SK-N-SH (cell line): ENCODE results near the gene MYNN. TPM values are rescaled to one million over a fixed set of nuclear protein-coding genes. Genes with fewer than 3 reads are reported as not detected.

Experiments used
- CTCF ChIA-PET: fragments of 300-600, 350-600 bp; formaldehyde crosslinking; extraction: SDS; loops from one replicate; lab custom pipeline; 2021; lab: Yijun Ruan, JAX
- POLR2A ChIA-PET: fragments of 350-600 bp; sonication (Branson Sonifier 250); formaldehyde crosslinking; extraction: SDS; loops from one replicate; lab custom pipeline; 2020; ENCODE audit warnings: antibody characterized with exemption, inconsistent platforms; lab: Yijun Ruan, JAX
- DNase-seq: peaks from one replicate; pipeline ENCODE4 v3.0.0; 2012
- H2AFZ ChIP-seq: fragments of 200-600 bp; sonication (generic); 2 replicates; pipeline ENCODE4 v1.8.1; 2016; ENCODE audit warnings: antibody characterized with exemption, mild to moderate bottlenecking, low read depth
- H3F3A ChIP-seq: fragments of 200-600 bp; sonication (generic); replicated peaks from 2 replicates; pipeline ENCODE3; 2016; ENCODE audit warnings: antibody characterized with exemption, mild to moderate bottlenecking; ENCODE audit not compliant: insufficient read depth
- H3K27ac ChIP-seq, 2 experiments: fragments of 200-500 bp in 1 of 2; fragments of 200-600 bp in 1 of 2; sonication (Bioruptor generic) in 1 of 2; sonication (generic), shearing (Covaris generic) in 1 of 2; 2 replicates each; pipeline versions ENCODE4 v1.5.1 to v1.6.1; 2014 to 2016; ENCODE audit warnings: low read depth in 2 of 2, inconsistent platforms in 1 of 2, low read length in 1 of 2, mild to moderate bottlenecking in 1 of 2, mixed read lengths in 1 of 2
- H3K27me3 ChIP-seq: fragments of 200-600 bp; sonication (generic), shearing (Covaris generic); 2 replicates; pipeline ENCODE4 v1.6.1; 2016; ENCODE audit warnings: mixed run types; ENCODE audit not compliant: insufficient read depth
- H3K36me3 ChIP-seq, 2 experiments: fragments of 200-500 bp in 1 of 2; fragments of 200-600 bp in 1 of 2; sonication (Bioruptor generic) in 1 of 2; sonication (generic) in 1 of 2; replicated peaks in 1 of 2; 2 replicates each; pipeline versions ENCODE3 to v1.5.1; 2014 to 2016; ENCODE audit warnings: low read length in 1 of 2, mild to moderate bottlenecking in 1 of 2; ENCODE audit not compliant: insufficient read depth in 2 of 2, control insufficient read depth in 1 of 2
- H3K4me1 ChIP-seq, 2 experiments: fragments of 200-500 bp in 1 of 2; fragments of 200-600 bp in 1 of 2; sonication (Bioruptor generic) in 1 of 2; sonication (generic), shearing (Covaris generic) in 1 of 2; 2 replicates each; pipeline versions ENCODE4 v1.5.1 to v1.6.1; 2014 to 2016; ENCODE audit warnings: low read depth in 1 of 2, low read length in 1 of 2, mixed run types in 1 of 2; ENCODE audit not compliant: insufficient read depth in 2 of 2, control insufficient read depth in 1 of 2
- H3K4me2 ChIP-seq: fragments of 200-600 bp; sonication (generic), shearing (Covaris generic); 2 replicates; pipeline ENCODE4 v1.6.1; 2017; ENCODE audit warnings: mixed run types
- H3K4me3 ChIP-seq, 2 experiments: fragments of 200-500 bp in 1 of 2; fragments of 200-600 bp in 1 of 2; sonication (Bioruptor generic) in 1 of 2; sonication (generic), shearing (Covaris generic) in 1 of 2; 2 replicates each; pipeline versions ENCODE4 v1.5.1 to v1.8.1; 2014 to 2016; ENCODE audit warnings: low read depth in 2 of 2, inconsistent platforms in 1 of 2, low read length in 1 of 2, mild to moderate bottlenecking in 1 of 2, mixed read lengths in 1 of 2, moderate library complexity in 1 of 2
- H3K79me2 ChIP-seq: fragments of 200-600 bp; sonication (generic); 2 replicates; pipeline ENCODE4 v1.8.1; 2017; ENCODE audit warnings: mild to moderate bottlenecking; ENCODE audit not compliant: insufficient read depth
- H3K9ac ChIP-seq: fragments of 200-600 bp; sonication (generic); 2 replicates; pipeline ENCODE4 v1.6.1; 2017; ENCODE audit warnings: mixed run types
- H3K9me2 ChIP-seq: fragments of 200-600 bp; sonication (generic); 2 replicates; pipeline ENCODE4 v1.6.1; 2017; ENCODE audit warnings: mixed run types
- H3K9me3 ChIP-seq: fragments of 200-600 bp; sonication (generic); 2 replicates; pipeline ENCODE4 v1.6.1; 2017; ENCODE audit warnings: mixed run types, mild to moderate bottlenecking, moderate library complexity
- H4K20me1 ChIP-seq: fragments of 200-600 bp; sonication (generic); 2 replicates; pipeline ENCODE4 v1.6.1; 2017; ENCODE audit warnings: mild to moderate bottlenecking, mixed run types; ENCODE audit not compliant: insufficient read depth
- CHD2 ChIP-seq: fragments of 150-350 bp; IDR thresholded peaks from 2 replicates; pipeline ENCODE4 v1.6.1; 2018; ENCODE audit warnings: low read length; ENCODE audit not compliant: partially characterized antibody
- CTCF ChIP-seq: fragments of 200-600 bp; sonication (generic); IDR thresholded peaks from 2 replicates; pipeline ENCODE4 v1.6.1; 2017; ENCODE audit warnings: antibody characterized with exemption, mild to moderate bottlenecking, moderate library complexity
- EZH2phosphoT487 ChIP-seq: fragments of 200-600 bp; sonication (generic); IDR thresholded peaks from 2 replicates; pipeline ENCODE4 v1.6.1; 2017; ENCODE audit warnings: low read depth, mixed run types, mild to moderate bottlenecking, antibody characterized with exemption, moderate library complexity, borderline replicate concordance
- FOXM1 ChIP-seq: IDR thresholded peaks from 2 replicates; pipeline ENCODE4 v1.4.0; 2012; ENCODE audit warnings: low read depth, mild to moderate bottlenecking
- GABPA ChIP-seq: IDR thresholded peaks from 2 replicates; pipeline ENCODE4 v1.4.0; 2012; ENCODE audit warnings: low read depth, mild to moderate bottlenecking
- JUND ChIP-seq: IDR thresholded peaks from 2 replicates; pipeline ENCODE4 v1.4.0; 2012
- POLR2AphosphoS5 ChIP-seq: IDR thresholded peaks from 2 replicates; pipeline ENCODE4 v1.6.1; 2012; ENCODE audit warnings: low read depth, low read length
- RXRA ChIP-seq: IDR thresholded peaks from 2 replicates; pipeline ENCODE4 v1.4.0; 2012; ENCODE audit warnings: low read depth, mild to moderate bottlenecking, borderline replicate concordance
- SIN3A ChIP-seq: IDR thresholded peaks from 2 replicates; pipeline ENCODE4 v1.6.1; 2012; ENCODE audit warnings: low read depth, mild to moderate bottlenecking, low read length, moderate library complexity, borderline replicate concordance
- TCF12 ChIP-seq: IDR thresholded peaks from 2 replicates; pipeline ENCODE4 v1.4.0; 2012
- YY1 ChIP-seq: IDR thresholded peaks from 2 replicates; pipeline ENCODE4 v1.4.0; 2012; ENCODE audit warnings: low read depth, mild to moderate bottlenecking
- WGBS: methylation state at CpG from one replicate; pipeline ENCODE4 v1.1.6; 2017; ENCODE audit warnings: low lambda C conversion rate; 5-methylcytosine and 5-hydroxymethylcytosine counted together
- polyA plus RNA-seq, 3 experiments: library from polyadenylated mRNA; depleted of rRNA; stranded (reverse); fragments of >200 nt; gene quantifications; 2 replicates each; pipeline ENCODE4 v1.2.3, GENCODE V29; 2012
- TF ChIP-seq, protein P1 (sequence below): IDR thresholded peaks from 2 replicates; pipeline ENCODE4 v1.4.0; 2012; ENCODE audit warnings: low read depth

The MYNN gene
- polyA plus RNA-seq, 1 of the 3 experiments (the other 2 are of a cell fraction): 9.7 TPM

DNA sequence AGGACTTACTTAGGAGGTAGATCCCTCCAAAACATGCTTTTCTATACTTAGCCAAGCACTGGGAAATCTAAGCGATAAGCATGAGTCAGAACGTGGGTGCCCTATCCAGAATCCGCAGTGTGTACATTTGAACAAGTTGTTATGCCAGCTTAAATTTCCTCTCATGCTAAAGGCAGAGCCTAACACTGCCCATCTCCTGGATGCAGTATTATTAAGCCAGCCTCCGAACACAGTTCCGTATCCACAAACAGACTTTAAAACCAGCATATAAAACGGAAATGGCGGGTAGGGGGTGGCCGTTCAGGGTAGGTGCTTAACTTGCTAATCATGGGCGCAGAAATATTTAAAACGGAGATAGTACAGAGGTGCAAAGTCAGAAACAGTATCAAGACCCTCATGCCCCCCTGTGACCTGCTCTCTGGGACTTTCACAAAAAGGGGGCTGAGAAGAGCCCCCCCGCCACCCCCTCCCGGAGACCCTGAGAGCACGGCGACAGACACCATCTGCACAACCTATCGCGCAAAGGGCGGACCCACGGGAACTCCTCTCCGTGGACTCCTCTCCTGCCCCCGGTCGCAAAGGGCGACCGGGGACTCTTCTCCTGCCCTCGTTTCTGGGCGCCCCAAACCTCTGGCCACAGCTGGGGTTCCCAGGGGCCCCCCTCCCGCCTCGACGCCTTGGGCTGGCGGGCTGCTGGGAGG, 38.6 kb downstream of the MYNN start:
- Histone ChIP-seq H4K20me1 (no peaks in the 10 kb centered on the region), H3K79me2 (no peaks in the 10 kb centered on the region), H3K9me3 (0 out of 2 replicates have a peak, but pooled peaks cover 11% of the 10 kb centered on the region), H3F3A (no peaks in the 10 kb centered on the region), H3K4me1 (peaks cover 0 to 11% of the 10 kb centered on the region in 2 experiments; a peak in 2 of 4 replicates), H3K9ac (peak overlapping the region; percentile 73), H3K36me3 (no peaks in the 10 kb centered on the region), H3K27ac (peak overlapping the region; percentile 54 to 91), H3K4me2 (peak overlapping the region; percentile 89), H2AFZ (peak overlapping the region; percentile 99), H3K27me3 (no peaks in the 10 kb centered on the region), H3K9me2 (no peaks in the 10 kb centered on the region), H3K4me3 (peak overlapping the region; percentile 55 to 71)
- TF ChIP-seq CTCF (no peak), EZH2phosphoT487 (no peak), YY1 (0 out of 2 replicates have a peak, but pooled peaks have one; percentile 16), SIN3A (no peak), TCF12 (no peak; the same call in 1 of the 2 replicates), RXRA (no peak), POLR2AphosphoS5 (0 out of 2 replicates have a peak, but pooled peaks have one; percentile 12), GABPA (no peak), JUND (0 out of 2 replicates have a peak, but pooled peaks have one; percentile 17), FOXM1 (peak; percentile 66; the same call in 1 of the 2 replicates), CHD2 (no peak)
- TF ChIP-seq, protein P1, sequence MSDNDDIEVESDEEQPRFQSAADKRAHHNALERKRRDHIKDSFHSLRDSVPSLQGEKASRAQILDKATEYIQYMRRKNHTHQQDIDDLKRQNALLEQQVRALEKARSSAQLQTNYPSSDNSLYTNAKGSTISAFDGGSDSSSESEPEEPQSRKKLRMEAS: 0 out of 2 replicates have a peak, but pooled peaks have one; percentile 12
- CTCF ChIA-PET: interaction anchor here (0.6 kb wide), 1 partner anchor 602 kb away, joined by 3 read pairs; no protein-coding TSS in a partner anchor
- POLR2A ChIA-PET: interaction anchor here (0.8 to 2.3 kb wide), 5 partner anchors 11 to 155 kb away, joined by 3 to 13 read pairs (median 6); partner anchors contain the start of genes ACTRT3, SEC62 and TERC
- WGBS: 21% methylated on average over 10 of the region's 29 CpGs
- DNase-seq: peak; percentile 74
